A549 (cell line): ENCODE results near the gene KRTAP10-7. TPM values are rescaled to one million over a fixed set of nuclear protein-coding genes. Genes with fewer than 3 reads are reported as not detected.

Source experiments
- ATAC-seq, 2 experiments: fragments of 200-7000 bp in 1 of 2; fragments of >200 bp in 1 of 2; cut with Nextera tagmentation in 1 of 2; cut with Tn5 transposase in 1 of 2; 3 replicates each; pipeline versions ENCODE4 v1.8.0 to v1.9.1; 2018 to 2020; ENCODE audit warnings: mild to moderate bottlenecking in 1 of 2, moderate library complexity in 1 of 2
- CTCF ChIA-PET: fragments of 300-600 bp; sonication (Branson Sonifier 250); formaldehyde crosslinking; extraction: SDS; loops from one replicate; lab custom pipeline; 2021; ENCODE audit warnings: antibody characterized with exemption, inconsistent platforms; lab: Yijun Ruan, JAX
- POLR2A ChIA-PET: fragments of 350-600 bp; formaldehyde crosslinking; extraction: SDS; loops from one replicate; lab custom pipeline; 2021; ENCODE audit warnings: antibody characterized with exemption, inconsistent platforms; lab: Yijun Ruan, JAX
- DNase-seq, 2 experiments: peaks; one replicate each; pipeline versions ENCODE4 v3.0.0 to v3.0.0-alpha.2; 2011 to 2016; ENCODE audit warnings: low read depth in 1 of 2, low spot score in 1 of 2
- FAIRE-seq: peaks from 2 replicates; lab custom pipeline; 2011; peaks lifted over from hg19 to GRCh38; lab: Jason Lieb, UNC
- H3K27ac ChIP-seq, 2 experiments: fragments of >200 bp; sonication (Bioruptor Twin); formaldehyde crosslinking; 3 replicates each; pipeline ENCODE4 v1.5.1; 2016 to 2017
- H3K4me1 ChIP-seq: fragments of >200 bp; sonication (Bioruptor Twin); formaldehyde crosslinking; 3 replicates; pipeline ENCODE4 v1.6.1; 2016
- H3K4me2 ChIP-seq: fragments of >200 bp; sonication (Bioruptor Twin); formaldehyde crosslinking; 3 replicates; pipeline ENCODE4 v1.6.1; 2016
- H3K4me3 ChIP-seq: fragments of >200 bp; sonication (Bioruptor Twin); formaldehyde crosslinking; 3 replicates; pipeline ENCODE4 v1.5.1; 2016
- H3K9me3 ChIP-seq: fragments of >200 bp; sonication (Bioruptor Twin); formaldehyde crosslinking; 3 replicates; pipeline ENCODE4 v1.6.1; 2016
- CBX2 ChIP-seq: fragments of 200-600 bp; sonication (generic); IDR thresholded peaks from 2 replicates; pipeline ENCODE4 v1.6.1; 2016; ENCODE audit warnings: low read depth, mild to moderate bottlenecking, borderline replicate concordance
- EHF ChIP-seq: fragments of 250-450 bp; sonication (Bioruptor Pico); IDR thresholded peaks from 2 replicates; pipeline ENCODE4 v1.5.0; 2020; ENCODE audit warnings: mild to moderate bottlenecking
- EHMT2 ChIP-seq: fragments of 200-600 bp; sonication (generic); IDR thresholded peaks from 2 replicates; pipeline ENCODE4 v1.6.1; 2016; ENCODE audit warnings: antibody characterized with exemption, low read depth, mild to moderate bottlenecking, moderate library complexity
- ELK1 ChIP-seq: fragments of 150-350 bp; IDR thresholded peaks from 2 replicates; pipeline ENCODE4 v1.6.1; 2014; ENCODE audit warnings: low read depth, mild to moderate bottlenecking, low read length
- ESRRA ChIP-seq: fragments of 150-350 bp; IDR thresholded peaks from 2 replicates; pipeline ENCODE4 v1.6.1; 2014; ENCODE audit warnings: mild to moderate bottlenecking, low read length, borderline replicate concordance
- FOSB ChIP-seq: fragments of 250-450 bp; sonication (Bioruptor Pico); IDR thresholded peaks from 2 replicates; pipeline ENCODE4 v1.5.0; 2020; ENCODE audit warnings: mild to moderate bottlenecking, moderate library complexity
- FOXS1 ChIP-seq: fragments of 250-450 bp; sonication (Bioruptor Pico); IDR thresholded peaks from 2 replicates; pipeline ENCODE4 v1.5.0; 2020; ENCODE audit warnings: mild to moderate bottlenecking, moderate library complexity
- HOXA7 ChIP-seq: fragments of 250-450 bp; sonication (Bioruptor Pico); IDR thresholded peaks from 2 replicates; pipeline ENCODE4 v1.5.0; 2020; ENCODE audit warnings: mild to moderate bottlenecking, moderate library complexity
- HOXB13 ChIP-seq: fragments of 250-450 bp; sonication (Bioruptor Pico); IDR thresholded peaks from 2 replicates; pipeline ENCODE4 v1.5.0; 2020; ENCODE audit warnings: low read depth, mild to moderate bottlenecking, moderate library complexity
- HOXB5 ChIP-seq: fragments of 250-450 bp; sonication (Bioruptor Pico); IDR thresholded peaks from 2 replicates; pipeline ENCODE4 v1.5.0; 2020; ENCODE audit warnings: mild to moderate bottlenecking, moderate library complexity
- MAZ ChIP-seq: fragments of 150-350 bp; IDR thresholded peaks from 2 replicates; pipeline ENCODE4 v1.6.1; 2014; ENCODE audit warnings: antibody characterized with exemption, low read depth, low read length, borderline replicate concordance
- MYC ChIP-seq: IDR thresholded peaks from 2 replicates; pipeline ENCODE4 v1.6.1; 2012; ENCODE audit warnings: mild to moderate bottlenecking, inconsistent platforms, low read length, improper control_type of control experiment, borderline replicate concordance
- POLR2A ChIP-seq: IDR thresholded peaks from 2 replicates; pipeline ENCODE4 v1.6.1; 2012; ENCODE audit warnings: mild to moderate bottlenecking, low read length
- RAD21 ChIP-seq, 2 experiments: fragments of >200 bp in 1 of 2; sonication (Bioruptor Twin) in 1 of 2; formaldehyde crosslinking in 1 of 2; IDR thresholded peaks in 1 of 2; conservative IDR thresholded peaks in 1 of 2; 2 replicates in 1 of 2; 3 replicates in 1 of 2; pipeline ENCODE4 v1.6.1; 2012 to 2018; ENCODE audit warnings: inconsistent platforms in 1 of 2
- TFCP2L1 ChIP-seq: fragments of 250-450 bp; sonication (Bioruptor Pico); IDR thresholded peaks from 2 replicates; pipeline ENCODE4 v1.5.0; 2021; ENCODE audit warnings: mild to moderate bottlenecking
- USF2 ChIP-seq: fragments of 450-650 bp; IDR thresholded peaks from 2 replicates; pipeline ENCODE4 v1.6.1; 2014; ENCODE audit warnings: antibody characterized with exemption
- ZC3H11A ChIP-seq: fragments of 450-650 bp; IDR thresholded peaks from 2 replicates; pipeline ENCODE4 v1.6.1; 2014; ENCODE audit warnings: antibody characterized with exemption, mild to moderate bottlenecking
- ZNF302 ChIP-seq: fragments of 250-450 bp; sonication (Bioruptor Pico); IDR thresholded peaks from 2 replicates; pipeline ENCODE4 v1.9.0; 2021; ENCODE audit warnings: inconsistent platforms, mild to moderate bottlenecking, moderate library complexity
- ZSCAN20 ChIP-seq: fragments of 250-450 bp; sonication (Bioruptor Pico); IDR thresholded peaks from 2 replicates; pipeline ENCODE4 v1.8.0; 2022; ENCODE audit warnings: mild to moderate bottlenecking, moderate library complexity
- WGBS: methylation state at CpG from one replicate; pipeline ENCODE4 v1.1.6; 2017; ENCODE audit errors: missing lambda C conversion rate; 5-methylcytosine and 5-hydroxymethylcytosine counted together
- polyA plus RNA-seq, 4 experiments: library from polyadenylated mRNA; depleted of rRNA in 3 of 4; stranded (reverse); fragments of >200 nt; fragmentation: RNase III in 1 of 4; extraction: RNeasy Plus Mini Kit Qiagen cat#74134 plus additional on column Dnase treatment in 1 of 4; gene quantifications; 2 replicates in 3 of 4; 3 replicates in 1 of 4; pipeline ENCODE4 v1.2.3, GENCODE V29; 2011 to 2017
- TF ChIP-seq, protein P1 (sequence below): IDR thresholded peaks from 2 replicates; pipeline ENCODE4 v1.6.1; 2012
- TF ChIP-seq, protein P2 (sequence below): fragments of >200 bp; sonication (Bioruptor Twin); formaldehyde crosslinking; IDR thresholded peaks from 3 replicates; pipeline ENCODE4 v1.6.1; 2016
- TF ChIP-seq, protein P3 (sequence below): fragments of >200 bp; sonication (Bioruptor Twin); formaldehyde crosslinking; IDR thresholded peaks from 3 replicates; pipeline ENCODE4 v1.5.1; 2016
- TF ChIP-seq, protein P4 (sequence below): fragments of 250-450 bp; sonication (Bioruptor Pico); IDR thresholded peaks from 2 replicates; pipeline ENCODE4 v1.5.0; 2021; ENCODE audit warnings: mild to moderate bottlenecking, moderate library complexity, borderline replicate concordance

KRTAP10-7 gene
- polyA plus RNA-seq, 2 of the 4 experiments (the other 2 are of a cell fraction), result not detected

DNA sequence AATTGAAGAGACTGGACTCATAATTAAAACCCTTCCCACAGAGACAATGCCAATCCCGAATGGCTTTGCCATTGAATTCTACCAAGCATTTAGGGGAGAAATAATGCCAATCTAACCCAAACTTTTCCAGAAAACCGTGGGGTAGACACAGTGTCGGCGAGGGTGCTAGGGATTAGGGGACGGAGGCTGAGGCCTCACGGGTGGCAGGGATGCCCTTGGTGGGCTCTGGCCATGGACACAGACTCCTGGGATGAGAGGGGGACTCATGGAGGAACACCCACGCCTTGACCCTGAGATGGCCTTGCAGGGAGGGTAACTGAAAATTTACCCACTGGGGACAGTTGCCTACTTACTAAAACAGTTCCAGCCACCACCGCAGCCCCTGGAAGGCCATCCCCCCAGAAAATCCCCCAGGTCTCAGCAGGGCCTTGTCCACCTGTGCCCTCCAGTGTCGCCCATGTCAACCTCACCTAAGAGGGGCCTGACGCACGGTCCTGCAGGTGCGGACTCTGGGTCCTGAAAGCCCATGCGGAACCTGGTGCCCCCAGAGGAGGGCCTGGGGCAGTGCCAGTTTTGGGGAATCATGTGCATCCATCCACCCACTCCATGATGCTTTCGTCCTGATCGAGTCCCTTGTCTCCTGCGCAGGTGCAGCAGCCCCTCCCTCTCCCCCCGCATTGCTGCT, 21.9 kb upstream of the KRTAP10-7 start:
- Histone ChIP-seq H3K9me3 (peaks cover 20% of the 10 kb centered on the region), H3K4me1 (no peaks in the 10 kb centered on the region), H3K4me2 (no peak overlapping the region), H3K27ac (no peak overlapping the region), H3K4me3 (no peak overlapping the region)
- POLR2A ChIA-PET, result no interaction called here
- WGBS, result 63% methylated on average over 12 of the region's 17 CpGs
- no peak for TF ChIP-seq HOXB5 (CRISPR knock-in tag)
- no peak for TF ChIP-seq ESRRA
- no peak for TF ChIP-seq MAZ
- TF ChIP-seq, protein P1, sequence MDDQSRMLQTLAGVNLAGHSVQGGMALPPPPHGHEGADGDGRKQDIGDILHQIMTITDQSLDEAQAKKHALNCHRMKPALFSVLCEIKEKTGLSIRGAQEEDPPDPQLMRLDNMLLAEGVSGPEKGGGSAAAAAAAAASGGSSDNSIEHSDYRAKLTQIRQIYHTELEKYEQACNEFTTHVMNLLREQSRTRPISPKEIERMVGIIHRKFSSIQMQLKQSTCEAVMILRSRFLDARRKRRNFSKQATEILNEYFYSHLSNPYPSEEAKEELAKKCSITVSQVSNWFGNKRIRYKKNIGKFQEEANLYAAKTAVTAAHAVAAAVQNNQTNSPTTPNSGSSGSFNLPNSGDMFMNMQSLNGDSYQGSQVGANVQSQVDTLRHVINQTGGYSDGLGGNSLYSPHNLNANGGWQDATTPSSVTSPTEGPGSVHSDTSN, result no peak
- TF ChIP-seq ELK1, result no peak
- no peak for TF ChIP-seq TFCP2L1 (CRISPR knock-in tag)
- TF ChIP-seq POLR2A, result no peak
- no peak for TF ChIP-seq FOXS1
- no peak for TF ChIP-seq CBX2
- ATAC-seq (no peak), FAIRE-seq (no peak), DNase-seq (no peak)
- CTCF ChIA-PET, result interaction anchor here (1.3 kb wide), 1 partner anchor 47 kb away, joined by 3 read pairs; no protein-coding TSS in a partner anchor

DNA sequence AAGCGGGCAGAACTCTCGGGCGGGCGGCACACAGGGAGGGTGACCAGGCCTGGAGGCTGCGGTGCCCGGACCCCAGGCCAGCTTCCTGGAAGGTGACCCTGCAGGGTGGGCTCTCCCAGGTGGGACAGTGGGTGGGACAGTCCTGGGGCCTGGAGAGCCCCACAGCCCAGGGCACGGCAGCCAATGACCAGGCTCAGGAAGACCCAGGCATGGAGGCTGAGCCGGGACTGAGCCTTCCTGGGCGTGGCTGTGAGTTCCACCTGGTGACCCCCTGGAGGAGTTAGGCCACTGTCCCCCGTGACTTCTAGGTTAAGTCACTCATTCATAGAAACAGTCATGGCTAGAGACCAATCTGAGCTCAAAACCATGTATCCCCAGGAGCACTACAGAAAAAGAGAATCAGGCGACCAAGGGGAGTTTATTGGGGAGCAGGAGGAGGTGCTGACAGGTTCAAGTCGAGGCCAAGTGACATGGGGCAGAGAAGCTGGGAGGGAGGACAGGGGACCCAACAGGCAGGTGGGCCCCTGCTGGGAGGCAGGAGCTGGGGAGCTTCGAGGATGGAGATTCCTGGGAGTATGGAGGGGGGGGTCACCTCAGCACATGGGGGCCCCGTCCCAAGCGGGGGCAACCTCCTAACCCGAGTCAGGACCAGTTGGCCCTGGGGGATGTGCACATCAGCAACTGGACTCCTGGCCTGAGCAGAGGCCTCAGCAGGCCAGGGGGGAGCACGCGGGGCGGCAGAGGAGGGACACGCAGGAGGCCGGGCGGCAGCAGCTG, 21.2 kb upstream of the KRTAP10-7 start:
- FAIRE-seq (no peak), ATAC-seq (no peak), DNase-seq (no peak)
- no peak overlapping the region for H3K4me2 ChIP-seq
- H3K4me3 ChIP-seq, result no peak overlapping the region
- H3K27ac ChIP-seq, result no peak overlapping the region
- WGBS, result 49% methylated on average over 4 of the region's 22 CpGs
- CTCF ChIA-PET, result interaction anchor here (1.3 to 2.1 kb wide), 3 partner anchors 9 to 163 kb away, joined by 3 to 6 read pairs (median 3); no protein-coding TSS in a partner anchor
- POLR2A ChIA-PET, result no interaction called here
- no peaks in the 10 kb centered on the region for H3K4me1 ChIP-seq
- peaks cover 20% of the 10 kb centered on the region for H3K9me3 ChIP-seq
- TF ChIP-seq, protein P2, sequence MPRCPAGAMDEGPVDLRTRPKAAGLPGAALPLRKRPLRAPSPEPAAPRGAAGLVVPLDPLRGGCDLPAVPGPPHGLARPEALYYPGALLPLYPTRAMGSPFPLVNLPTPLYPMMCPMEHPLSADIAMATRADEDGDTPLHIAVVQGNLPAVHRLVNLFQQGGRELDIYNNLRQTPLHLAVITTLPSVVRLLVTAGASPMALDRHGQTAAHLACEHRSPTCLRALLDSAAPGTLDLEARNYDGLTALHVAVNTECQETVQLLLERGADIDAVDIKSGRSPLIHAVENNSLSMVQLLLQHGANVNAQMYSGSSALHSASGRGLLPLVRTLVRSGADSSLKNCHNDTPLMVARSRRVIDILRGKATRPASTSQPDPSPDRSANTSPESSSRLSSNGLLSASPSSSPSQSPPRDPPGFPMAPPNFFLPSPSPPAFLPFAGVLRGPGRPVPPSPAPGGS, result no peak
- TF ChIP-seq, protein P3, sequence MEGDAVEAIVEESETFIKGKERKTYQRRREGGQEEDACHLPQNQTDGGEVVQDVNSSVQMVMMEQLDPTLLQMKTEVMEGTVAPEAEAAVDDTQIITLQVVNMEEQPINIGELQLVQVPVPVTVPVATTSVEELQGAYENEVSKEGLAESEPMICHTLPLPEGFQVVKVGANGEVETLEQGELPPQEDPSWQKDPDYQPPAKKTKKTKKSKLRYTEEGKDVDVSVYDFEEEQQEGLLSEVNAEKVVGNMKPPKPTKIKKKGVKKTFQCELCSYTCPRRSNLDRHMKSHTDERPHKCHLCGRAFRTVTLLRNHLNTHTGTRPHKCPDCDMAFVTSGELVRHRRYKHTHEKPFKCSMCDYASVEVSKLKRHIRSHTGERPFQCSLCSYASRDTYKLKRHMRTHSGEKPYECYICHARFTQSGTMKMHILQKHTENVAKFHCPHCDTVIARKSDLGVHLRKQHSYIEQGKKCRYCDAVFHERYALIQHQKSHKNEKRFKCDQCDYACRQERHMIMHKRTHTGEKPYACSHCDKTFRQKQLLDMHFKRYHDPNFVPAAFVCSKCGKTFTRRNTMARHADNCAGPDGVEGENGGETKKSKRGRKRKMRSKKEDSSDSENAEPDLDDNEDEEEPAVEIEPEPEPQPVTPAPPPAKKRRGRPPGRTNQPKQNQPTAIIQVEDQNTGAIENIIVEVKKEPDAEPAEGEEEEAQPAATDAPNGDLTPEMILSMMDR, result no peak
- TF ChIP-seq TFCP2L1 (CRISPR knock-in tag), result no peak
- no peak for TF ChIP-seq HOXB13 (CRISPR knock-in tag)
- no peak for TF ChIP-seq FOSB (CRISPR knock-in tag)
- no peak for TF ChIP-seq EHMT2
- no peak for TF ChIP-seq ELK1
- no peak for TF ChIP-seq HOXB5 (CRISPR knock-in tag)
- TF ChIP-seq ZC3H11A, result no peak
- TF ChIP-seq HOXA7, result no peak
- no peak for TF ChIP-seq ZSCAN20 (CRISPR knock-in tag)
- no peak for TF ChIP-seq MYC
- TF ChIP-seq, protein P1, result no peak
- no peak for TF ChIP-seq USF2
- no peak for TF ChIP-seq ZNF302 (CRISPR knock-in tag)
- no peak for TF ChIP-seq EHF
- TF ChIP-seq RAD21 (conservative IDR thresholded peaks at IDR 0.05 in 1 of 2, IDR thresholded peaks at IDR 0.05 in 1 of 2), result no peak
- TF ChIP-seq, protein P4, sequence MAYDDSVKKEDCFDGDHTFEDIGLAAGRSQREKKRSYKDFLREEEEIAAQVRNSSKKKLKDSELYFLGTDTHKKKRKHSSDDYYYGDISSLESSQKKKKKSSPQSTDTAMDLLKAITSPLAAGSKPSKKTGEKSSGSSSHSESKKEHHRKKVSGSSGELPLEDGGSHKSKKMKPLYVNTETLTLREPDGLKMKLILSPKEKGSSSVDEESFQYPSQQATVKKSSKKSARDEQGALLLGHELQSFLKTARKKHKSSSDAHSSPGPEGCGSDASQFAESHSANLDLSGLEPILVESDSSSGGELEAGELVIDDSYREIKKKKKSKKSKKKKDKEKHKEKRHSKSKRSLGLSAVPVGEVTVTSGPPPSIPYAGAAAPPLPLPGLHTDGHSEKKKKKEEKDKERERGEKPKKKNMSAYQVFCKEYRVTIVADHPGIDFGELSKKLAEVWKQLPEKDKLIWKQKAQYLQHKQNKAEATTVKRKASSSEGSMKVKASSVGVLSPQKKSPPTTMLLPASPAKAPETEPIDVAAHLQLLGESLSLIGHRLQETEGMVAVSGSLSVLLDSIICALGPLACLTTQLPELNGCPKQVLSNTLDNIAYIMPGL (CRISPR knock-in tag), result no peak
